Umbilical cord (tissue), 2 donors: ENCODE measurements around the gene HLA-DQA2. TPM values are rescaled to one million over a fixed set of nuclear protein-coding genes. Genes with fewer than 3 reads are reported as not detected.
"Not testable (repeated sequence)": the region's sequence is repeated elsewhere in the genome, so short reads cannot be mapped to it uniquely, and the experiment has no call there.

Source experiments
- DNase-seq: peaks from one replicate; pipeline ENCODE4 v3.0.0-alpha.2; 2015; ENCODE audit warnings: low spot score
- total RNA-seq: library from RNA; depleted of rRNA; stranded (reverse); fragments of >200 nt; gene quantifications from one replicate; pipeline ENCODE4 v1.2.3, GENCODE V29; 2014; ENCODE audit warnings: low replicate concordance; ENCODE audit not compliant: insufficient read depth

The HLA-DQA2 gene
- total RNA-seq, 1 donor from 2014 or later: not detected

DNA sequence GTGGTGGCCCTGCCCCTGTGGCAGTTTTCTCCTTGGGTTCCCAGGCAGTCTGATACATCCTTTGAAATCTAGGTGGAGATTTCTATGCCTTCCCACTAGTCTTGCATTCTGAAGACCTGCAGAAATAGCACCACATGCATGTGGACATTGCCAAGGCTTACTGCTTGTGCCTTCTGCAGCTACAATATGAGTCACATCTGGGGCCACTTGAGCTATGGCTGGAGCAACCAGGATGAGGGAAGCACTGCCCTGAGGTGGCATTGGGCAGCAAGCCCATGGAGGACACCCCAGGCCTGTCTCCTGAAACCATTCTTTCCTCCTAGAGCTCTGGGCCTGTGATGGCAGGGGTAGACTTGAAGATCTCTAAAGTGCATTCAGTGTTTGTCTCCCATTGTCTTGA is 37.8 kb downstream of the HLA-DQA2 start:
- DNase-seq: no peak

DNA sequence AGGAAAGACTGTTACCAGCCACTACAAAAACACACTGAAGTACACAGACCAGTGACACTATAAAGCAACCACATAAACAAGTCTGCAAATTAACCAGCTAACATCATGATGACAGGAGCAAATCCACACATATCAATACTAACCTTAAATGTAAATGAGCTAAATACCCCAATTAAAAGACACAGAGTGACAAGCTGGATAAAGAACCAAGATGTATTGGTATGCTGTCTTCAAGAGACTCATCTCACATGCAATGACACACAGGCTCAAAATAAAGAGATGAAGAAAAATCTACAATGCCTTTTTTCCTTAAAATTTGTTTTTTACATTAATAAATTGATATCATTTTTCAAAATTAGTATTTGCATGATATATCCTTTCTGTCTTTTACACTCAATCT is 41.7 kb downstream of the HLA-DQA2 start:
- DNase-seq: not testable (repeated sequence)

DNA sequence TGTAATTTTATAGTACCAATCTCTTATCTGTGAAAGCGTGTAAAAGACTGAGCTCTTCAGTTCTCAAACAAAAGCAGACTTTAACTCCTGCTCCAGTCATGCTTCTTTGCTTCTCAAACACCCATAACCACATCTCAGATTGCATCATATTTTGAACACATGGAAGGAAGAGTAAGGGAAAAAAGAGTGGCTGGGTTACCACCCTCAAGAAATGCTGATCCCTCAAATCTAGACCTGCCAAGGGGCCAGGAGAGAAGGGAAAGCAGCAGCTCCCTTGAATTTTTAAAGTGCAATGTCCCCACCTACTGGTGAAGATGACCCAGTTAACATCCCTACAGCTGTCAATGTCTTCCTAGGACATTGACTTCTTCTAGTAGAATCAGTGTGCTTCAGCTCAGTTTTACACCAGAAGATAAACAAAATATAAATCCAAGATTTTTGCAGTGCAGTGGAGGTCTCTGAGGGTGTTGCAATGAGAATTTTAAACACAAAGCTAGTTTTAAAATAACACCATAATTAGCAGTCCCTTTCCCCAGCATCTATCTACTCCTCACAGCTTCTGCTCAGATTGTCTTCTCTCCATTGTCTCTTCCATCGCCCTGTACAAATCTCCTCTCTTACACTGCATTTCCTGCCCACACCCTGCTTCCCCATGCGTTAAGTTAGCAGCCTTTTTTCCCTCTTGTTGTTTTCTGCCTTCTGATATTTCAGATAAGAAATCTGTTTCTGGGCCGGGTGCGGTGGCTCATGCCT is 44.8 kb downstream of the HLA-DQA2 start:
- peak; percentile 80 for DNase-seq

DNA sequence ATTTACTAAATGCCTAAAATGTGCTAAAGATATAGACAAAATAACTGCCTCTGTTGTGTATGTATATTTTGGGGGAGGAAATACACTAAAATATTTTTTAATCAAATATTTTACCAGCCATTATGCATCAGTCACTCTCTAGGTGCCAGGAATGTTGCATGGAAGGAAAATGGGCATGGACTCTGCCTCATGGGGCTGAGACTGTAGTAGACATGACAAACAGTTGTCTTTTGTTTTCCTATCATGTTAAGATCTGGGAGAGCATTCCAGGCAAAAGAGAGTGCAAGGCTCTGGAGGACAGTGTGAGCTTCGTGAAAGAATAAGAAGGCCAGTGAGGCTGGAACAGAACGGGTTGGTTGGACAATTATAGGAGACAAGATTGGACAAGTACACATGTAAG is 49.1 kb downstream of the HLA-DQA2 start:
- no peak for DNase-seq

DNA sequence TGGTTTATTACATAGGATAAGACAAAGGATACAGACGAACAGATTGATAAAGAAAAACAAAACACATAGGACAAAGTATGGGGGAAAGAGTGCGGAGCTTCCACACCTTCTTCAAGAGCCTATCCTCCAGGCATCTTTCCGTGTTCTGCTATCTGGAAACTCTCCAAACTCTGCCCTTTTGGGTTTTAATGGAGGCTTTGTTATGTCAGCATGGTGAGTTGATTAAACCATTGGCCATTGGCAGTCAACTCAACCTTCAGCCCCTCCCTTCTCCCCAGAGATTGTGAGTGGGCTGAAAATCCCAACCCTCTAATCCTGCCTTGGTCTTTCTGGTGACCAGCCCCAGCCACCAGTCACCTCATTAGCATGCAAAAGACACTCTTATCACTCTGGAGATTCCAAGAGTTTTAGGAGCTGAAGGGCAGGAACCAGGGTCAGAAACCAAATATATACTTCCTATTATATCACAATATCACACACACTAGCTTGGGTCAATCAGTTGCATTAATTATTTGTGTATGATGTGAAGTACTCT is 51.8 kb downstream of the HLA-DQA2 start:
- no peak for DNase-seq

DNA sequence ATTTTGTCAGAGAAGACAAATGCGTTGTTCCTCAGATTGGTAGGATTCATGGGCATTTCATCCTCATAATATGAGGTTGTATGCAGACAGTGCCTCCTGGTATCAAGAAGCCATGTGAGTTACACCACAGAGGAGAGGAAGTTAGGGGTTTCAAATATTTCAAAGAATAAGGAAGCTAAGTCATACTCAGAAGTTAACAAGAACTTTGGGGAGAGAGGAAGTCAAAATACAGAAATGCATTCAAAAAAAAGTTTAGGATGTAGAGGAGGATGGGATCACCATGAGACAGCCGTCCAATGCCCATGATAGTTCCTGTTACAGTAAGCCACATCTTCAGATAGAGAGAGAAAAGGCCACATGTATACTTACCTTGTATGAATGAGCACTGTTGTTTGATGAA is 53.3 kb downstream of the HLA-DQA2 start:
- peak; percentile 27 for DNase-seq

Other genes with a start within 250 kb of the HLA-DQA2 start
- 2.9 TPM for gene HLA-DRB5, start 211.1 kb upstream of the HLA-DQA2 start, total RNA-seq
- 25.5 TPM for gene HLA-DRB1, start 151.5 kb upstream of the HLA-DQA2 start, total RNA-seq
- gene HLA-DQA1, start 104.0 kb upstream of the HLA-DQA2 start, total RNA-seq: not detected
- 0.24 TPM for gene HLA-DQB1, start 74.7 kb upstream of the HLA-DQA2 start, total RNA-seq
- 0.96 TPM for gene HLA-DQB2, start 22.1 kb downstream of the HLA-DQA2 start, total RNA-seq
- gene HLA-DOB, start 75.6 kb downstream of the HLA-DQA2 start, total RNA-seq: not detected
- gene TAP2, start 97.3 kb downstream of the HLA-DQA2 start, total RNA-seq: 13.5 TPM
- 15.4 TPM for gene PSMB8, start 102.7 kb downstream of the HLA-DQA2 start, total RNA-seq
- 25.0 TPM for gene TAP1, start 112.3 kb downstream of the HLA-DQA2 start, total RNA-seq
- 0.72 TPM for gene PSMB9, start 112.8 kb downstream of the HLA-DQA2 start, total RNA-seq
- gene HLA-DMB, start 199.6 kb downstream of the HLA-DQA2 start, total RNA-seq: 10.1 TPM
- 5.8 TPM for gene HLA-DMA, start 211.7 kb downstream of the HLA-DQA2 start, total RNA-seq
- gene BRD2, start 227.2 kb downstream of the HLA-DQA2 start, total RNA-seq: 73.7 TPM